Esophagus squamous epithelium (tissue), 4 donors: ENCODE results near the gene FSTL4.

Experiments
- POLR2A ChIP-seq, 4 donors: fragments of 450-650 bp; IDR thresholded peaks; one replicate each; pipeline ENCODE4 v1.6.1; 2017; ENCODE audit warnings: antibody characterized with exemption in 4 of 4, mild to moderate bottlenecking in 4 of 4, moderate library complexity in 3 of 4
- TF ChIP-seq, protein P1 (sequence below), 6 experiments: fragments of 450-650 bp in 4 of 6; fragments of 200-600 bp in 2 of 6; sonication (generic) in 2 of 6; IDR thresholded peaks; one replicate each; pipeline ENCODE4 v1.5.1; 2016 to 2019; ENCODE audit warnings: antibody characterized with exemption in 6 of 6, mild to moderate bottlenecking in 4 of 6, moderate library complexity in 4 of 6

DNA sequence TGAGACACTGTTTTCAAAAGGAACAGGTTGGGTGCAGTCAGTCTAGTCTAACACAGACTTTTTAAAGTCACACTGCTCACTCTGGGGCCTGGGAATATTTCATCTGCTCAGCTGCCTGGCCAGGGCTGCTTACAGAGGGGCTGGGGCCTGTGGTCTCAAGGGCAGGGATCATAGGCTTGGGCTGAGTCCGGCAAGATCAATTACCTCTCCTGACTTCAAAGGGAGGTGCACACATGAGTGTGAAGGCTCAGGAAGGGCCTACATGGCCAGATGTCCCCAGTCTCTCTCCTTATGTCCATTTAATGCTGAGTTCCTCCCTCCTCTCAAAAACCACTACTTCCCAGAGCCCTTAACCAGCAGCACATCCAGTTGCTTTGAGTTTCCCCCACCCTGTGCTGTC, 313.3 kb downstream of the FSTL4 start:
- TF ChIP-seq, protein P1, sequence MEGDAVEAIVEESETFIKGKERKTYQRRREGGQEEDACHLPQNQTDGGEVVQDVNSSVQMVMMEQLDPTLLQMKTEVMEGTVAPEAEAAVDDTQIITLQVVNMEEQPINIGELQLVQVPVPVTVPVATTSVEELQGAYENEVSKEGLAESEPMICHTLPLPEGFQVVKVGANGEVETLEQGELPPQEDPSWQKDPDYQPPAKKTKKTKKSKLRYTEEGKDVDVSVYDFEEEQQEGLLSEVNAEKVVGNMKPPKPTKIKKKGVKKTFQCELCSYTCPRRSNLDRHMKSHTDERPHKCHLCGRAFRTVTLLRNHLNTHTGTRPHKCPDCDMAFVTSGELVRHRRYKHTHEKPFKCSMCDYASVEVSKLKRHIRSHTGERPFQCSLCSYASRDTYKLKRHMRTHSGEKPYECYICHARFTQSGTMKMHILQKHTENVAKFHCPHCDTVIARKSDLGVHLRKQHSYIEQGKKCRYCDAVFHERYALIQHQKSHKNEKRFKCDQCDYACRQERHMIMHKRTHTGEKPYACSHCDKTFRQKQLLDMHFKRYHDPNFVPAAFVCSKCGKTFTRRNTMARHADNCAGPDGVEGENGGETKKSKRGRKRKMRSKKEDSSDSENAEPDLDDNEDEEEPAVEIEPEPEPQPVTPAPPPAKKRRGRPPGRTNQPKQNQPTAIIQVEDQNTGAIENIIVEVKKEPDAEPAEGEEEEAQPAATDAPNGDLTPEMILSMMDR (IDR thresholded peaks at IDR 0.05), result no peak
- TF ChIP-seq POLR2A (IDR thresholded peaks at IDR 0.05), result no peak
